GM21786 (cell line): ENCODE data around the gene CLIC4.
"Not testable (repeated sequence)": the region's sequence is repeated elsewhere in the genome, so short reads cannot be mapped to it uniquely, and the experiment has no call there.

Source experiments
- ATAC-seq: cut with Tn5 transposase; IDR thresholded peaks from one replicate; pipeline ENCODE4 v1.9.1; 2021; ENCODE audit not compliant: unreplicated experiment

The CLIC4 gene

DNA sequence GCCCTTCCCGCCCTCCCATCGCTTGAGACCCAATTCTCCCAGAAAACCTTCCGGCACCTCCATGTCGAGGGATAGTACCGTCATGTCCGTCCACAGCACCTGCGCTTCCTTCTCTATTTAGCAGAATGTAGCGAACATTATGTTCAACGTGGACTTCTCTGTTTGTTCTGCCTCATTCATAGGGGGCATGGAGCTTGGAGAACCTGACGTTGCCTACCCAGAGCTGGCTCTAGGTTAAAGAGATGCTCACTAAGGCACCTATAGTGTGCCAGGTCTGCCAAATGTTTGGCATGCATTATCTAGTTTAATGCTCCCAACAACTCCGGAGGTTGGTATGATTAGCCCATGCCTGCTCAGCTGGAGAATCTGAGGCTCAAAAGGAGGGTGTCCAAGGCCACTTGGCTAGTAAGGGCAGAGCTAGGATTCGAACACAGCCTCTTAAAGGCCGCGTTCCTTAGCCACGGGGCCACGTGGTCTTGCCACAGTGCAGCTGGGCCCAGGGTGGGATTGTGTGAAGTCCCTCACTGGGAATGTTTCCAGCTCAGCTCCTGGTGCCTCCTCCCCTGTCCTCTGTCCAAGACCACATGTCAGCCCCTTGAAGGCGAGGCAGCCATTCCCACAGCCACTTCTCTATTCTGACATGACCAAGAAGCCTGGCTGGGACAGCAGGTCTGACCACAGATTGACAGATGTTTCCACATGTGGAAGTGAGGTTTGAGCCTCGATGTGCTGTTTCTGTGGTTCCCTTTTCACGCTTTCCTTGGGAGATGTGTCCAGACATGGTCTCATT lies 127.0 kb downstream of the CLIC4 start:
- no peak for ATAC-seq

DNA sequence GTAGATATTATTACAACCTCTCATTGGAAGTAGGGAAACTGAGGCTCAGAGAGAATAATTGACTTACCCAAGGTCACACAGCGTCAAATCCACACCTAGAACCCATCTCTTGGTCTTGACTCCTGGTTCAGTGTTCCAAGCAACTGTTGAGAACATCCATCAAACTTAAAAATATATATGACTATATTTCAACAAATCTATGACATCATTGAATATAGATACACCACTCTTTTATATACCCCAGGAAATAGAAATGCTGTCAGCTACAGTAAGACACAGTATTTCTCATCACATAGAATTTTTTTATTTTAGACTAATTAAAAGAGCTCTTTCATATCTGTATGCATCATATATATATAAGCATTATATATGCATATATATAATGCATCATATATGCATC lies 127.9 kb downstream of the CLIC4 start:
- ATAC-seq: no peak

GRCh38 chr1:24874056-24874455 lies 128.8 kb downstream of the CLIC4 start:
- no peak for ATAC-seq

- no peak for ATAC-seq
These were observed 129.5 kb downstream of the CLIC4 start for GRCh38 chr1:24874611-24875234.

DNA sequence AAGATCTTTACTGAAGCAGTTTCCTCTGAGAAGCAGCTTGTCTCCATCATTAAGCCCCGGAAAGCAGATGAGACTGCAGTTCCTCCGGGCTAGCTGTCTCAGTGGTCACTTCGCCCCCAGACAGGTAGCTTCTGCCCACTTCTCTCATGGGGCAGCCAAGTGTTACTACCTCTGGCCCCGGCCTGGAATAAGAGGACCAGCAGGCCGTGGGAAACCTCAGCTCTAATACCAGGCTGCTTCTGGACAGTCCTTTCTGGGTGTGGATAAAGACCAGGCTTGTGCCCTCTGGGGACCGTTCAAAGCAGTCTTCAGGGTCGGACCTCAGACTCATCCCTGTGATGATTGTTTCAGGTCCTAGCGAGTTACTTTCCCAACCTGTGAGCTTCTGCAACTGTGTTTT lies 130.0 kb downstream of the CLIC4 start:
- ATAC-seq: no peak

GRCh38 chr1:24875991-24876506 lies 130.8 kb downstream of the CLIC4 start:
- no peak for ATAC-seq

DNA sequence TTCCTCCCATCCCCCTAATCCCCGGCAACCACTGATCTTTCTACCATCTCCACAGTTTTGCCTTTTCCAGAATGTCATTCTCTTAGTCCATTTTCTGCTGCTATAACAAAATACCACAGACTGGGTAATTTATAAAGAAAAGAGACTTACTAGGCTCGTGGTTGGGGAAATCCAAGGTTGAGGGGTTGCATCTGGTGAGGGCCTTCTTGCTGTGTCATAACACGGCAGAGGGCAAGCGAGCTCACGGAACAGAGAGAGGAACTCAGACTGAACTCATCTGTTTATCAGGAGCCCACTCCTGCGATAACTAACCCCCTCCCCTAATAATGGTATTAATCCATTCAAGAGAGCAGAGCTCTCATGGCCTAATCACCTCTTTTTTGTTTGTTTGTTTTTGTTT lies 132.8 kb downstream of the CLIC4 start:
- ATAC-seq: no peak

- ATAC-seq: no peak
These were observed 133.8 kb downstream of the CLIC4 start for GRCh38 chr1:24878775-24879742.

GRCh38 chr1:24881034-24881433 lies 135.8 kb downstream of the CLIC4 start:
- no peak for ATAC-seq

DNA sequence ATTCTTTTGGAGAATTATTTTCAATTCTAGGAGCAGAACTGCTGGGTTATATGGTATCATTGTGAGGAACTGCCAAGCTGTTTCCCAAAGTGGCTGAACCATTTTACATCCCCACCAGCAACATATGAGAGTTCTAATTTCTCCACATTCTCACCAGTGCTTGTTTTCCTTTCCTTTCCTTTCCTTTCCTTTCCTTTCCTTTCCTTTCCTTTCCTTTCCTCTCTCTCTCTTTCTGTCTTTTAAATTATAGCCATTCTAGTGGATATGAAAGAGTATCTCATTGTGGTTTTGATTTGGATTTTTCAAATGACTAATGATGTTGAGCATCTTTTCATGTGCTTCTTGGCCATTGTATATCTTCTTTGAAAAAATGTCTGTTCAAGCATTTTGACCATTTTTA lies 139.5 kb downstream of the CLIC4 start:
- ATAC-seq: no peak

- no peak for ATAC-seq
These were observed 141.0 kb downstream of the CLIC4 start for GRCh38 chr1:24886241-24886640.

- ATAC-seq: no peak
These were observed 143.1 kb downstream of the CLIC4 start for GRCh38 chr1:24888061-24888970.

- ATAC-seq: no peak
These were observed 143.9 kb downstream of the CLIC4 start for GRCh38 chr1:24888971-24889676.

DNA sequence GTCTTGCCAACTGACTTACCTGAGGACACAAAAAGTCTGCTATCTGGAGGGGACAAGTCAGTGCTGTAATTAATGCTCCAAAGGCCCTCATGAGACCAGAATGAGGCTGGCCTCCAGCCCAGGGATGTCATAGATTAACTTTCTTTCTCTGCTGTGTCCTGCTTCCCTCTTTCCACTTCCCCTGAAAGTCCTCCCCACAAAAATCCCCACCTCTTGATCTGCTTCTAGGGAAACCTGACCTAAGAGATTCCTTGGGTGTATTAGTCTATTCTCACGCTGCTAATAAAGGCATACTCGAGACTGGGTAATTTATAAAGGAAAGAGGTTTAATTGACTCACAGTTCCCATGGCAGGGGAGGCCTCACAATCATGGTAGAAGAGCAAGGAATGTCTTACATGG lies 145.6 kb downstream of the CLIC4 start:
- ATAC-seq: no peak

GRCh38 chr1:24891367-24891766 lies 146.1 kb downstream of the CLIC4 start:
- not testable (repeated sequence) for ATAC-seq

DNA sequence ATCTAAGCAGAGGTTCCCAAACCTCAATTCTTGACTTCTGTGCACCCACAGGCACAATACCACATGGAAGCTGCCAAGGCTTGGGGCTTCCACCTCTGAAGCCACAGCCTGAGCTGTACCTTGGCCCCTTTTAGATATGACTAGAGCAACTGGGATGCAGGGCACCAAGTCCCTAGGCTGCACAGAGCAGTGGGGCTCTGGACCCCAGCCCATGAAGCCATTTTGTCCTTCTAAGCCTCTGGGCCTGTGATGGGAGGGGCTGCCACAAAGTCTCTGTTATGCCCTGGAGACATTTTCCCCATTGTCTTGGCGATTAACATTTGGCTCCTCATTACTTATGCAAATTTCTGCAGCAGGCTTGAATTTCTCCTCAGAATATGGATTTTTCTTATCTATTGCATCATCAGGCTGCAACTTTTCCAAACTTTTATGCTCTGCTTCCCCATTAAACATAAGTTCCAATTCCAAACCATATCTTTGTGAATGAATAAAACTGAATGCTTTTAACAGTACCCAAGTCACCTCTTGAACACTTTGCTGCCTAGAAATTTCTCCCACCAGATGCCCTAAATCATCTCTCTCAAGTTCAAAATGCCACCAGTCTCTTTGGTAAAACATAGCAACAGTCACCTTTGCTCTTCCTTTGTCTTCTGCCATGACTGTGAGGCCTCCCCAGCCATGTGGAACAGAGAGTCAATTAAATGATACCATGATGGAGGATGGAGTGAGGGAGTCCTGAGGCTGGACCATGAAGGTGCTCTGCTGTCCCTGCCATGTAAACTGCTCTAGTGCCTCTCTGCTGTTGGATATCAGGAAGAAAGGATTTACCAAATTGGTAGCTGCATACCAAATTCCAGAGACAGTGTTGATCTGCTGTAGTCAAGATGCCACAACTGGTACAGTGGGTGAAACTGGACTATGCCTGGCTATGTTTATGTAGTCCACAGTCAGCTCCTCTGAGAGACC lies 147.2 kb downstream of the CLIC4 start:
- ATAC-seq: no peak

DNA sequence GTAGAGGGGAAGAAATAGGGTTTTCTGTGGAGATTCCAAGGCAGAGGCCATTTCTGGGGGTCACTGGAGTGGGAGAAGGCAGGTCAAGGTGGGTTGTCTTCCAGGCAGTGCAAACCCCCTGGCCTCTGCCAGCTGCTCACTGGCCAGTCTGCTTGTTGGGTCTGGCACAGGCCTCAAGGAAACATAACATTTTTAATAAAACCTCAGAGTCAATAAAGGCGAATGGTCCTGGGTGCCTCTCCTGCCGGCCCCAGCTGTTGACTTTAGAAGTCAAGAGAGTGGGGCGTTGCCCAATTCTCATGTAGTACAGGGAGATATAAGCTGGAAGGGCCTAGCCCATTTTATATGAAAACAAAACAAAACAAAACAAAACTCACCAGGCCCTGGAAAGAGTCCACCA lies 148.2 kb downstream of the CLIC4 start:
- ATAC-seq: no peak
